Breast epithelium (tissue), 3 donors: ENCODE data around the gene C1QTNF3.

Experiments
- POLR2A ChIP-seq: fragments of 450-650 bp; IDR thresholded peaks from one replicate; pipeline ENCODE4 v1.6.1; 2016; ENCODE audit warnings: antibody characterized with exemption, mild to moderate bottlenecking, moderate library complexity
- POLR2AphosphoS5 ChIP-seq, 3 donors: sonication (generic); formaldehyde crosslinking; IDR thresholded peaks; one replicate each; pipeline ENCODE4 v1.6.1; 2017; ENCODE audit warnings: antibody characterized with exemption in 3 of 3
- TF ChIP-seq, protein P1 (sequence below), 3 donors: fragments of 450-650 bp; IDR thresholded peaks; one replicate each; pipeline ENCODE4 v1.5.1; 2016 to 2017; ENCODE audit warnings: antibody characterized with exemption in 3 of 3, mild to moderate bottlenecking in 3 of 3, moderate library complexity in 3 of 3

DNA sequence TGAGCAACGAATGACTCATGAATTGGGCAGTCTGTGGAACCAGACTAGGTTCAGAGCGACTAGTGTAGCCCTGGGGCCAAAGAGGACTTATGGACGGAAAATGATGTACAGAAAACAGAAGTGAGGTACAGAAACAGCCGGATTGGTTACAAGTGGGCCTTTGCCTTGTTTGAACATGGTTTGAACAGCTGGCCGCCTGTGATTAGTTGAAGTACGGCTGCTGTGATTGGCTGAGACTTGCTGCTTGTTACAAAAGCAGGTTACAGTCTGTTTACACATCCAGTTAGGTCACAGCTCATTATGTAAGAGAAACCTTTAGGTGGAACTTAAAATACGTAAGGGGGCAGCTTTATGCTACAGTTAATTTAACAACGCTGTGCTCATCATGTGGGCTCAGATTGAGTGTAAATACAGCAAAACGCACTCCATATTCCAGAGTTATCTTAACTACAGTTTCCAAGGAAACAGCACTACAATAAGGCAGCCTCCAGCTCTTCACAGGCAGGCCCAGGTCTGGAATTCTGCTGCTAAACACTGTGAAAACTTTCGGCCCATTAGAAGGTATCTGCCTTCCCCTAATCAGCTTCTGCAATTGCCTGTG is 41.7 kb downstream of the C1QTNF3 start:
- TF ChIP-seq POLR2A, result no peak
- TF ChIP-seq POLR2AphosphoS5 (IDR thresholded peaks at IDR 0.05), result no peak
- TF ChIP-seq, protein P1, sequence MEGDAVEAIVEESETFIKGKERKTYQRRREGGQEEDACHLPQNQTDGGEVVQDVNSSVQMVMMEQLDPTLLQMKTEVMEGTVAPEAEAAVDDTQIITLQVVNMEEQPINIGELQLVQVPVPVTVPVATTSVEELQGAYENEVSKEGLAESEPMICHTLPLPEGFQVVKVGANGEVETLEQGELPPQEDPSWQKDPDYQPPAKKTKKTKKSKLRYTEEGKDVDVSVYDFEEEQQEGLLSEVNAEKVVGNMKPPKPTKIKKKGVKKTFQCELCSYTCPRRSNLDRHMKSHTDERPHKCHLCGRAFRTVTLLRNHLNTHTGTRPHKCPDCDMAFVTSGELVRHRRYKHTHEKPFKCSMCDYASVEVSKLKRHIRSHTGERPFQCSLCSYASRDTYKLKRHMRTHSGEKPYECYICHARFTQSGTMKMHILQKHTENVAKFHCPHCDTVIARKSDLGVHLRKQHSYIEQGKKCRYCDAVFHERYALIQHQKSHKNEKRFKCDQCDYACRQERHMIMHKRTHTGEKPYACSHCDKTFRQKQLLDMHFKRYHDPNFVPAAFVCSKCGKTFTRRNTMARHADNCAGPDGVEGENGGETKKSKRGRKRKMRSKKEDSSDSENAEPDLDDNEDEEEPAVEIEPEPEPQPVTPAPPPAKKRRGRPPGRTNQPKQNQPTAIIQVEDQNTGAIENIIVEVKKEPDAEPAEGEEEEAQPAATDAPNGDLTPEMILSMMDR (IDR thresholded peaks at IDR 0.05), result no peak
